Loucy (cell line): Measurements from ENCODE around the gene MYO9A.

Source experiments
- H2AFZ ChIP-seq: fragments of 200-600 bp; sonication (generic); 2 replicates; pipeline ENCODE4 v1.6.0; 2016; ENCODE audit warnings: antibody characterized with exemption, mild to moderate bottlenecking, low read length, moderate library complexity
- H3F3A ChIP-seq: fragments of 200-600 bp; 2 replicates; pipeline ENCODE4 v1.6.0; 2016; ENCODE audit warnings: antibody characterized with exemption, low read depth, mild to moderate bottlenecking
- H3K27me3 ChIP-seq: fragments of 200-600 bp; sonication (generic); 2 replicates; pipeline ENCODE4 v1.6.1; 2014; ENCODE audit warnings: low read length, mild to moderate bottlenecking; ENCODE audit not compliant: insufficient read depth, poor library complexity, severe bottlenecking
- H3K36me3 ChIP-seq: fragments of 200-600 bp; sonication (generic); 2 replicates; pipeline ENCODE4 v1.6.1; 2016; ENCODE audit warnings: low read length; ENCODE audit not compliant: insufficient read depth
- H3K4me1 ChIP-seq: fragments of 200-600 bp; sonication (generic); 2 replicates; pipeline ENCODE4 v1.5.1; 2014; ENCODE audit warnings: low read length, mild to moderate bottlenecking; ENCODE audit not compliant: insufficient read depth, poor library complexity, severe bottlenecking
- H3K4me2 ChIP-seq: fragments of 200-600 bp; sonication (generic); 2 replicates; pipeline ENCODE4 v1.6.0; 2014; ENCODE audit warnings: antibody characterized with exemption, low read length, low read depth, mild to moderate bottlenecking; ENCODE audit not compliant: poor library complexity, severe bottlenecking
- H3K4me3 ChIP-seq: fragments of 200-600 bp; sonication (generic); 2 replicates; pipeline ENCODE4 v1.5.1; 2014; ENCODE audit warnings: low read length, mild to moderate bottlenecking, mixed read lengths; ENCODE audit not compliant: poor library complexity, severe bottlenecking
- H3K79me2 ChIP-seq: fragments of 200-600 bp; sonication (generic); 2 replicates; pipeline ENCODE4 v1.6.1; 2014; ENCODE audit warnings: low read length; ENCODE audit not compliant: insufficient read depth
- H3K9ac ChIP-seq: fragments of 200-600 bp; sonication (generic); 2 replicates; pipeline ENCODE4 v1.6.0; 2014; ENCODE audit warnings: mild to moderate bottlenecking, low read depth, low read length, moderate library complexity; ENCODE audit not compliant: poor library complexity, severe bottlenecking
- H3K9me2 ChIP-seq: fragments of 200-600 bp; sonication (generic); replicated peaks from 2 replicates; pipeline ENCODE4 v1.6.1; 2016; ENCODE audit warnings: low read depth, low read length, mixed read lengths
- H3K9me3 ChIP-seq: fragments of 200-600 bp; sonication (generic); 2 replicates; pipeline ENCODE4 v1.6.1; 2014; ENCODE audit warnings: mild to moderate bottlenecking, antibody characterized with exemption, low read length, low read depth; ENCODE audit not compliant: insufficient read depth
- H4K20me1 ChIP-seq: fragments of 200-600 bp; sonication (generic); 2 replicates; pipeline ENCODE4 v1.6.0; 2014; ENCODE audit warnings: antibody characterized with exemption, low read length, mild to moderate bottlenecking; ENCODE audit not compliant: insufficient read depth, poor library complexity, severe bottlenecking
- CTCF ChIP-seq: fragments of 200-600 bp; sonication (generic); conservative IDR thresholded peaks from 2 replicates; pipeline ENCODE4 v1.5.1; 2014; ENCODE audit warnings: mild to moderate bottlenecking, antibody characterized with exemption, low read length
- EZH2phosphoT487 ChIP-seq: fragments of 200-600 bp; IDR thresholded peaks from 2 replicates; pipeline ENCODE4 v1.6.1; 2018; ENCODE audit warnings: antibody characterized with exemption, mild to moderate bottlenecking, moderate library complexity, borderline replicate concordance

Gene MYO9A

GRCh38 chr15:71810256-71811035, 307.5 kb downstream of the MYO9A start, which contains the start of gene NR2E3:
Gene NR2E3, plus strand, starts transcription at chr15:71810554. Its CDS starts 190 bp downstream, at chr15:71810744.
- Histone ChIP-seq H3F3A (no peaks in the 10 kb centered on the region), H2AFZ (no peak within 1 kb of the TSS), H4K20me1 (no peaks in the 10 kb centered on the region)

GRCh38 chr15:71809346-71809745, 308.6 kb downstream of the MYO9A start:
- Histone ChIP-seq H4K20me1 (no peaks in the 10 kb centered on the region), H3K9ac (no peak overlapping the region), H3K27me3 (no peaks in the 10 kb centered on the region), H3K79me2 (no peaks in the 10 kb centered on the region), H3K9me3 (no peaks in the 10 kb centered on the region), H3K4me1 (no peaks in the 10 kb centered on the region), H3K9me2 (no peaks in the 10 kb centered on the region), H3K4me2 (no peak overlapping the region), H3F3A (no peaks in the 10 kb centered on the region), H2AFZ (no peak overlapping the region), H3K4me3 (no peak overlapping the region), H3K36me3 (no peaks in the 10 kb centered on the region)
- TF ChIP-seq EZH2phosphoT487, result no peak
- TF ChIP-seq CTCF, result no peak

More at GRCh38 chr15:71810256-71811035, 307.5 kb downstream of the MYO9A start, which contains the start of gene NR2E3:
- H3K4me1 ChIP-seq, result no peaks in the 10 kb centered on the region
- no peaks in the 10 kb centered on the region for H3K79me2 ChIP-seq
- TF ChIP-seq CTCF (no peak), EZH2phosphoT487 (no peak)
- no peaks in the 10 kb centered on the region for H3K36me3 ChIP-seq
- H3K27me3 ChIP-seq, result no peaks in the 10 kb centered on the region
- no peak within 1 kb of the TSS for H3K4me3 ChIP-seq
- no peaks in the 10 kb centered on the region for H3K9me2 ChIP-seq
- H3K4me2 ChIP-seq, result no peak within 1 kb of the TSS
- H3K9ac ChIP-seq, result no peak within 1 kb of the TSS
- no peaks in the 10 kb centered on the region for H3K9me3 ChIP-seq

GRCh38 chr15:71808311-71809020, 309.5 kb downstream of the MYO9A start:
- Histone ChIP-seq H3K4me2 (no peak overlapping the region), H2AFZ (no peak overlapping the region), H3K9ac (no peak overlapping the region), H3K79me2 (no peaks in the 10 kb centered on the region), H3K9me3 (no peaks in the 10 kb centered on the region), H3K9me2 (no peaks in the 10 kb centered on the region), H3K4me3 (no peak overlapping the region), H3K36me3 (no peaks in the 10 kb centered on the region), H3K27me3 (no peaks in the 10 kb centered on the region), H4K20me1 (no peaks in the 10 kb centered on the region), H3K4me1 (no peaks in the 10 kb centered on the region), H3F3A (no peaks in the 10 kb centered on the region)
- TF ChIP-seq CTCF (no peak), EZH2phosphoT487 (no peak)
